ENCODE measurements around the gene UGT1A4.

Gene UGT1A4

DNA sequence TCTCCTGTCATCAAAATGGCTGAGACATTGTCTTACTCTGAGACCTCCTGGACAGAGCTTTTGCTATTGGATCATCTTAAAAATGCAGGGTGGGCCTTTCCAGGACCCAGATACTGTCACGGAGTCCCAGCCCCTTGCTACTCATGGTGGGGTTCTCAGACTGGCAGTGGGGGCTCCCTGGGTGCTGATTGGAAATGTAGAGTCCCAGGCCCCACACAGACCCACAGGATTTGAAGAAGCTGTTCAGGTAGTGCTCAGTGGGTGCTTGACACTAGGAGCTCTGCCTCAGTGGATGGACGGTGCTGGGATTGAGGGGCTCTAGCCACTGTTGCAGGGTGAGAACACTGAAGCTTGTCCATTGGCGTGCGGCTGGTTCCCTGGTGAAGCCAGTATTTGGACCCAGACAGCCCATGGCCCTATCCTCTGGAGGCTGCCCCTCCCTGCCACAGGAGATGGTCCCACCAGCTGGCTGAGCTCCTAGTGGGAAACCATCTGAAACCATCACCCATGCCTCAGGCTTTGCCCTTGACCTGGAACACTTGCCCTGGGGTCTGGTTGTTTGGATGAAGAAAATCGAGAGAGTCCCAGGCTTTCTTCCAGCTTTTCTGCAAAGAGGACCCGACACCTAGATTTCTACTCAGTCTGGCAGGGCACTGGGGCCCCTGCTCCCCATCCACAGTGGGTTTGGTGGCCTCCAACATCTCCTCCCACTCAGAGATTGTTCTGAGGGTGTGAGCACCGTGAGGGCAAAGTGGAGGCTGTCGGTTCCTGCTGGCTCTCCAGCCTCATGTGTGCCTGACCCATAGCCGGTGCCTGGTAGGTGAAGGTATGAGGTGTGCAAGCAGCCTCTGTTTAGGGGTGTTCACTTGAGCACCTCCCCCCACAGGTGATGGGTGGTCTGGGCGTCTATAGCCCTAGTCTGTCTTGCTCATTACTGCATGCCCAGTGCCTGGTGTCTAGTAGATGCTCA is 89.7 kb downstream of the UGT1A4 start:
- DNase-seq (ENCODE audit: low read depth, low spot score) = no peak

GRCh38 chr2:233810385-233810784 is 91.8 kb downstream of the UGT1A4 start:
- DNase-seq (ENCODE audit: low read depth, low spot score) = no peak

- no peak for DNase-seq (ENCODE audit: low read depth, low spot score)
These were observed 92.6 kb downstream of the UGT1A4 start for GRCh38 chr2:233811087-233811486.

DNA sequence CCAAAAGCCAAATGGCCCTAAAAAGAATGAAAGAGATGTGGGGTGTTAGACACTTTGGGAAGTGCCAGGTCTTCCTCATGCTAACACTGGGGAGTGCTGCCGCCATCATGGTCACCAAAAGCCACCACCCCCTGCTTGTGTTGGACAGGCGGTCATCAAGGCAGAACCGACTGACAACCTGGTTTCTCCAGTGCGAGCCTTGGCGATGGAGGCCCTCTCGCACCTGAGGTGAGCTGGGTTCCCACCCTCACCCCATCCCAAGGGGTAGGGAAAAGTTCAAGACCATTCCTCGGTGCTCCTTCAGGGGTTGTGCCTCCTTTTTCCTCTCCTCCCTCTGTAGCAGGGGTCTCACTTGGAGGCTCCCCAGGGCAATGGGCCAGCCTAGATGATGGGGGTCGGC is 93.2 kb downstream of the UGT1A4 start:
- DNase-seq (ENCODE audit: low read depth, low spot score) = no peak

DNA sequence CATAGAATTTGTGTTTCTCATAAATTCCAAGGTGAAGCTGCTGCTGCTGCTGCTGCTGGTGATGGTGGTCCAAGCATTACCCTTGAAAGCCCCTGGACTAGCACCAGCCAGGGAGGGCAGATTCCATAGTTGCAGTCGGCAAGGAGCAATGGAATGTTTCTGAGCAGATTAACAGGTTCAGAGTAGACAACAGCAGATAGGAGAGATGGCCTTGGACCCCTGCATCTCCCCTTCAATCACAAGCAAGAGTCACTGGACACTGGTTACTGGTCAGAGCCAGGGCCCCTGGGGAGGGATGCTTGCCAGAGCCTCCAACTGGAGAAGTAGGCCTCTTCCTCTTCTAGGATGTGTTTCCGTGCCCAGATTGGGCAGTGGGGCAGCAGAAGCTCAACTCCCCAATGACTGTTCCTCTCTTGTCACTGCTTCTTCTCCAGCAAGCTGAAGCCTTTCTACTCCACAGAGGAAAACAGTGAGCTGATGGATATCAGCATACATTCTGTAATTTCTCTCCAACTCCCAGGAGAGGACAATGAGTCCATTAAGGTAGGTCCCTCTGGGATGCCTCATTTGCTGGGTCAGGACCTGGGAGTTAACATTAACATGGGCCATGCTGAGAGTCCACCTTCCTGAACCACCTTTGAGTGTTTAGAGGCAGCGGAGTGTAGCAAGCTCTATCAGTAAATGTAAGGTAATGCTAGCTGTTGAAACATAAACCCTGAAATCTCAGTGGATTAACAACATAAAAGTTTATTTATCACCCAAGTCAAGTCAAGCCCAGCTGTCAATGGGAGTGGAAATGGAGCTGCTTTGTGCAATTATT is 94.9 kb downstream of the UGT1A4 start:
- DNase-seq (ENCODE audit: low read depth, low spot score) = no peak

DNA sequence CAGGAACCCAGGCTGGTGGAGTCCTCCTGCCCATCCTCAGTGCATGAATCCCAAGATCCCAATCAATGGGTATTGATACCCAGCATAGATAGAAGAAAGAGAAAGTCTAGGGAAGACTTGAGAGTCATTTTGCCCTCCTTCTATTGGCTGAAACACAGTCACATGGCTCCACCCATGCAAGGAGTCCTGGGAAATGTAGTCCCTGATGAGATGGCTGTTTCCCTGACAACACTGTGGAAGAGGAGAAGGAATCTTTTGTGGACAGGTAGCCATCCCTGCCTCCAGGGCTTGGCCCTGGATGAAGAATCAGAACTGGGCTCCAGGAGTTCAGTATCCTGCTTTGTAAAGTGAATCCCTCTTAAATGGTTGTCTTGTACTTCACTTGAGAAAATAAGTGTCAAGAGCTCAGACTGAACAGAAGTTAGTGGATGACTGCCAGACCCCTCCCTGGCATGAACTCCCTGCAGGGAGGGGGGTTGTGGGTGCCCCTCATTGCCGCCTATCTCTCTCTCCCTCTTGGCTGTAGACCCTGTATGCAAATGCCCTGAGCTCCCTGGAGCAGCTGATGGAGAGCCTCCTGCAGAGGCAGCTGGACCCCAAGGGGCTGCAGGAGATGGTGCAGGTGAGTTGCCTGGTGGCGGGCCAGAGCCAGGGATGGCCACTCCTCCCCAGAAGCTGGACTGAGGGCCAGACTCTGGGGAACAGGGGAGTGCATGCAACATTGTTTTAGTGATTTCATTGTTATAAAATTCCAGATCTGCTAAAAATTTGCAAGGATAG is 95.7 kb downstream of the UGT1A4 start:
- DNase-seq (ENCODE audit: low read depth, low spot score) = no peak

- no peak for DNase-seq (ENCODE audit: low read depth, low spot score)
These were observed 97.3 kb downstream of the UGT1A4 start for GRCh38 chr2:233815861-233816260.

GRCh38 chr2:233816334-233816733 is 97.8 kb downstream of the UGT1A4 start:
- DNase-seq (ENCODE audit: low read depth, low spot score) = no peak

DNA sequence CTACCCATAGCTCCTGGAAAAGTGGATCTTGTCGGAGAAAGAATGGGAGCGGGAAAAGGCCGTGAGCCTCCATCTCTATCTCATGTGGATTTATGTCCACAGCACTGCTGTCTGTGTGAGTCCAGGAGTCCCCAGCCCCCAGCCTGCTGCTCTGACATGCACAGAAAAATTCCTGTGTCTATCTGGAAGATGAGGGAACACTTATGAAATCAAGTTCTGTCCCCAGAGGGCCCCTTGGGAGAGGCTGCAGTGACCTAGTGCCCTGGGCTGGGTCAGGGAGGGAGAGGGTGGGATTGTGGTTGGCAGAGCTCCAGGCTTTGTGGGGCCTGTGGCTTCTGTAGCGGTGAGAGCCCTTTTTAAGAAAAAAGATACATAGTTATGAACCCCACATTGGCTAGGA is 98.2 kb downstream of the UGT1A4 start:
- DNase-seq (ENCODE audit: low read depth, low spot score) = no peak

GRCh38 chr2:233817361-233817911 is 98.9 kb downstream of the UGT1A4 start:
- no peak for DNase-seq (ENCODE audit: low read depth, low spot score)

DNA sequence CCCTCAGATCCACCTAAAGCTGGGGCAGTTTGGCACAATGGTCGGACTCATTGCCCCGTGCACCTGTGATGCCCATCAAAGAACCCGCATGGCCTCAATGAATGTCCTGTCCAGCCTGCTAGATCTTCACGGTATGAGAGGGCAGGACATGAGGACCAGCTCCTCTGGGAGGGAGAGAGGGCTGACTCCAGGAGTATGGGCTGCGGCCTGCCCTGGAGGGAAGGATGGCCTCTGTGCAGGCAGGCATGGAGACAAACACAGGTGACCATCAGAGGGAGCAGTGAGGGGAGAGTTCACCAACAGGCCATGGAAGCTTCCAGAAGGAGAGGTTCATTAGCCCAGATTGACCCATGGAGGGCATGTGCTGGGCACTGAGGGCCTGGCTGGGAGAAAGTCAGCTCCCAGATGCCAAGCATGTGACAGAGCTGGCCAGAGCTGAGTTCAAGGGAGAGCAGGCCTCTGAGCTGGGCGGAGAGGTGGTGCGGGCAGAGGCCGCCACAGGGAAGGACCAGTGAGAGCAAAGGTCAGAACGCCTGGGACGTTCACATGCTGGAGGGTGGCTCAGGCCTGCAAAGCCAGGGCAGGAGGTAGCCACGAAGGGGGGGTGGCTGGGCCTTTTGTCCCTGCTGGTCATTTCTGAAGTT is 99.6 kb downstream of the UGT1A4 start:
- DNase-seq (ENCODE audit: low read depth, low spot score) = no peak

GRCh38 chr2:233818639-233819621 is 100.4 kb downstream of the UGT1A4 start:
- no peak for DNase-seq (ENCODE audit: low read depth, low spot score)

DNA sequence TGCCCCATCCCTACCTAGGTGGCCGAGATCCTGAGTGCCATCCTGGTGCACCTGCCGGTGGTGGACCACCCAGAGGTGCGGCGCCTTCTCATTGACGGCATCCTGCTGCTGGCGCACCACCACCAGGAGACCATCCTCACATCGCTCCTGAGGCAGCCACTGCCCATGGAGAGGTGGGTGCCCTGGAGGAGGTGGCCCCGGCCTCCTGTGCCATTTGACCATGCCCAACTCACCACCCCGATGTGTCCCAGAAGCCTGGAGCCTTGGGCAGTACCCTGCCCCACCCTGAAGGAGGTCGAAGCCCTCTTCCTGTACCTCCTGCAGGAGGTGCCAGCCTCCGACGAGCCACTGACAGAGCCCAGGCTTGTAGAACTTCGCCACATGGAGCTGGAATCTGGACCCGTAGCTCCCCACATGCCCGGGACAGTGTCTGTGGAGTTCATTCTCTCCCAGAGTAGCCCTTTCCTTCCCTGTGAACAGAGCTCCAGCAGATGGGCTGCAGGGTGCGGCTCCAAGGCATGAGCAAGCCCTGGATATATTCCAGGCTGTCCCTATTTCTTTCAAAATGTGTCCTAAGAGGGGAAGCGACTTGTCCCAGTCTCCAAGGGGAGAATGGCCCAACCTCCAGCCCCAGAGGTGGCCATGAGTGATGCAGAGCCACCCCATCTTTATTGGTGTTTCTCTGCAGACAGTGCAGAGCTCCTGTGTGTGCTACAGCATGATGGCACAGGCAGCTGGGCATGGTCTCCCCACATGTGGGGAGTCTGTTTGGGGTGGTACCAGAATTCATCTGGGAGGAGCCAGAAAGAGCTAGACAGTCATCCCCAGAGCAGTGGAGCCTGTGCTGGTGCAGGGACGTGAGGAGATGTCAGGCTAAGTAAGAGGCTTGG is 101.6 kb downstream of the UGT1A4 start:
- no peak for DNase-seq (ENCODE audit: low read depth, low spot score)

DNA sequence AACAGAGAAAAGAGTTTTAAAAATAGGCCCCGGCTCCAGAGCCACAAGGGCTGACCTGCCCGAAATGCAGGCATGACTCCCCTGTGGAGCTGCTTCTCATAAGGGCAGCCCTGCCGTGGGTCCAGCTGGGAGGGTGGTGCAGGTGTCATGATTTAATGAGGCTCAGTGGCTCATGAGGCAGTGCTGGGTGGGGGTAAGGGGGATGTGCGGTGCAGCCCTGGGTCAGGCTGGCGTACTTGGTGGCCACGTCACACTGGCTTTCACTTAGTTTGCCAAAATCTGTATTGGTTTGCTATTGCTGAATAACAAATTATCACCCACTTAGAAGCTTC is 102.2 kb downstream of the UGT1A4 start:
- no peak for DNase-seq (ENCODE audit: low read depth, low spot score)

GRCh38 chr2:233821196-233821595 is 102.7 kb downstream of the UGT1A4 start:
- no peak for DNase-seq (ENCODE audit: low read depth, low spot score)

DNA sequence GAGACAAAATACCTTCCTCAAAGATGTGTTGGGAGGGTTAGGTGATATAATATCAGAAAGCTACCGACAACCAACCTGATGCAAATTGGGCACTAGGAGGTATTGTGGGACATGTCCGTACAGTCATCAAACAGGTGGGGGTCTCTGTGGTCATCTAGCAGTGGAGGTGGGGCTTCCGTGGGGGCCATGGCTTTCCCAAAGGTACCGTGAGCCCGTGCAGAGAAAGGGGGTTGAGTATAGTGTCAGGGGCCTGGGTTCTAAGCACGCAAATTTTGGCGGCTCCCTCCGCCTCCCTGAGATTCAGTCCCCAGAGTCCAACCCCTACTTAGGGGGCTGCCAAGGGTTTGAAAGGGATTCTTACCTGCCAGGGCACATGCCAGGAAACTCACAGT is 103.2 kb downstream of the UGT1A4 start:
- DNase-seq (ENCODE audit: low read depth, low spot score) = no peak

GRCh38 chr2:233822101-233822771 is 103.7 kb downstream of the UGT1A4 start:
- no peak for DNase-seq (ENCODE audit: low read depth, low spot score)
